HEK293 (cell line): ENCODE data around the gene PIP5K1B.

ENCODE experiments used
- ZBTB21 ChIP-seq: fragments of 450-650 bp; formaldehyde crosslinking; IDR thresholded peaks from 2 replicates; pipeline ENCODE4 v1.5.1; 2017; ENCODE audit warnings: missing biosample characterization, missing genetic modification characterization
- TF ChIP-seq, protein P1 (sequence below): fragments of 450-650 bp; formaldehyde crosslinking; IDR thresholded peaks from 2 replicates; pipeline ENCODE4 v1.5.1; 2016; ENCODE audit warnings: missing biosample characterization, missing genetic modification characterization

DNA sequence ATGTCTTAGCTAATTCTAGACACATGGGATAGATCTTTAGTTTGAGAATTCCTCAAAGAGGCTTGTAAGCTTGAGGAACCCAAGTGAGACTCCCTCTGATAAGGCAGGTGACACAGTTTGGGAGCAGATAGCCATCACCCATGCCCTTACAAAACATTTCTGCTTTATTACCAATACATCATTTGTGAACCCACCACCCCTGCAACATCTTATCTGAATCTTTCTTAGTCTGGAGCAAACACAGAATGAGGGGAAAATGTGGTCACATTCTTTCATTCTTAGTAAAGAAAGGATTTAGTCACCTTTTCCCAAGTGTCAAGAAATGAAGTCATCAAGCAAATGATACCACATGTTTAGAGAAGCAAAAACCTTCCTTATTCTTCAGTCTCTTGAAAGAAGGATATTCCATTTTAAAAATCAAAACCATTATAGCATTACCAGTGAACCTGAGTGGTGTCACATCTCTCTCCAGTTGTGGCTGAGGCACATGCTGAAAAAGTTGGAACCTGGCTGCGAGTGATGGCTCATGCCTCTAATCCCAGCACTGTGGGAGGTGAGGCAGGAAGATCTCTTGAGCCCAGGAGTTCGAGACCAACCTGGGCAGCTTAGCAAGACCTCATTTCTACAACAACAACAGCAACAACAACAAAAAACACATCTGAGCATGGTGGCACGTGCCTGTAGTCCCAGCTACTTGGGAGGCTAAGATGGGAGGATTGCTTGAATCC is 243.0 kb downstream of the PIP5K1B start:
- no peak for TF ChIP-seq ZBTB21 (tag by site-specific recombination)
- TF ChIP-seq, protein P1, sequence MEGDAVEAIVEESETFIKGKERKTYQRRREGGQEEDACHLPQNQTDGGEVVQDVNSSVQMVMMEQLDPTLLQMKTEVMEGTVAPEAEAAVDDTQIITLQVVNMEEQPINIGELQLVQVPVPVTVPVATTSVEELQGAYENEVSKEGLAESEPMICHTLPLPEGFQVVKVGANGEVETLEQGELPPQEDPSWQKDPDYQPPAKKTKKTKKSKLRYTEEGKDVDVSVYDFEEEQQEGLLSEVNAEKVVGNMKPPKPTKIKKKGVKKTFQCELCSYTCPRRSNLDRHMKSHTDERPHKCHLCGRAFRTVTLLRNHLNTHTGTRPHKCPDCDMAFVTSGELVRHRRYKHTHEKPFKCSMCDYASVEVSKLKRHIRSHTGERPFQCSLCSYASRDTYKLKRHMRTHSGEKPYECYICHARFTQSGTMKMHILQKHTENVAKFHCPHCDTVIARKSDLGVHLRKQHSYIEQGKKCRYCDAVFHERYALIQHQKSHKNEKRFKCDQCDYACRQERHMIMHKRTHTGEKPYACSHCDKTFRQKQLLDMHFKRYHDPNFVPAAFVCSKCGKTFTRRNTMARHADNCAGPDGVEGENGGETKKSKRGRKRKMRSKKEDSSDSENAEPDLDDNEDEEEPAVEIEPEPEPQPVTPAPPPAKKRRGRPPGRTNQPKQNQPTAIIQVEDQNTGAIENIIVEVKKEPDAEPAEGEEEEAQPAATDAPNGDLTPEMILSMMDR: no peak
